Inferior parietal cortex (tissue), 1 donor: ENCODE results near the gene BTG3.
A peak's percentile ranks its signal among the peaks of the same experiment; 100 is the strongest.

Source experiments
- DNase-seq: peaks from one replicate; pipeline ENCODE4 v3.0.0-alpha.2; 2016; ENCODE audit errors: extremely low spot score

BTG3 gene

DNA sequence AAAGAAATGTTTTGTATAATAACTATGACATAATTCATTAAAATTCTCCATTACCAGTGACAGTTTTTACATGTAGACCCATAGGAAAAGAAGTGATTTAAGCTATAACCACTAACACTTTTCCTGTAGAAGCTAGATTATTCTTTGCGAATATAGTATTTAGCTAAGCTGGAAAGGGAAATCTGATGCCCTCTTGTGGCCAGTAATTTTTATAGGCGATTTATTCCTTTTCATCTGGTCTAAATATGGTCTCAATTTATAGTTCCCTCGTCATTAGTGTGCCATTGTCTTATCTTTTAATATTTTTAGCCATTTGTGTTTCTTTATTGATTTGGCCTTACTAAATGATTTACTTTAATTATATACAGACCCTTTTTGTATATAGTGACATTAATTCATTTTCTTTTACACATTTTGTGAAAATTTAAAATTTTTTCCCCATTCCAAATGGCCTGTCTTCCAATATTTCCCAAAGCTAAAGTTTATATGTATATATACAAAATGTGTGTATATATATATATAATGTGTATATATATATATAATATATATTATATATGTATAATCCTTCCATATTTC, 26.7 kb downstream of the BTG3 start:
- DNase-seq = peak; percentile 85

DNA sequence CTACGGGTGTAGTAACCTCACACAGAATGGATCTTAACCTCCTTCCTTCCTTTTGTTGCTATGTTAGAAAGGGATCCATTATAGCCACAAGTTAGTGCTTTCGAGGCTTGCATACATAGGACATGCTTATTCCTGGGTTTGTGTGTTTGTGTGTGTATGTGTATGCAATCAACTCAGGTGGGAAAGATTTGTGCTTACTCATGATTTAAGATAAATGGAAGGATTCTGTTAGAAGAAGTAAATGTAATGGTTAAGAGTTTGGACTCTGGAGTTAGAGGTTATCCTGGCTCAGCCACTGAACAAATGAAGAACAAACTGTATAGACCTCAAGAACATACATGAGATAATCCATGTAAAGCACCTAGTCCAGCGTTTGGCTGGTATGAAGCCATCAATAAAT, 28.8 kb downstream of the BTG3 start:
- no peak for DNase-seq

DNA sequence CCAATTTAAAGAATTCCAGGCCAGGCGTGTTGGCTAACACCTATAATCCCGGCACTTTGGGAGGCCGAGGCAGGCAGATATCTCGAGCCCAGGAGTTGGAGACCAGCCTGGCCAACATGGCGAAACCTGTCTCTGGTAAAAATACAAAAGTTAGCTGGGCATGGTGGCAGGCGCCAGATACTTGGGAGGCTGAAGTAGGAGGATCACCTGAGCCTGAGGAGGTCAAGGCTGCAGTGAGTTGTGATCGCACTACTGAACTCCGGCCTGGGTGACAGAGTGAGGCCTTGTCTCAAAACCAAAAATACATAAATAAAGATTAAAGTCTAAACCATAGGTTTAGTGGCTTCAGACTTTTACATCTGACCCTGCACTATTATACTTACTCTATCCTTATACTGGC, 32.4 kb downstream of the BTG3 start:
- DNase-seq = no peak

DNA sequence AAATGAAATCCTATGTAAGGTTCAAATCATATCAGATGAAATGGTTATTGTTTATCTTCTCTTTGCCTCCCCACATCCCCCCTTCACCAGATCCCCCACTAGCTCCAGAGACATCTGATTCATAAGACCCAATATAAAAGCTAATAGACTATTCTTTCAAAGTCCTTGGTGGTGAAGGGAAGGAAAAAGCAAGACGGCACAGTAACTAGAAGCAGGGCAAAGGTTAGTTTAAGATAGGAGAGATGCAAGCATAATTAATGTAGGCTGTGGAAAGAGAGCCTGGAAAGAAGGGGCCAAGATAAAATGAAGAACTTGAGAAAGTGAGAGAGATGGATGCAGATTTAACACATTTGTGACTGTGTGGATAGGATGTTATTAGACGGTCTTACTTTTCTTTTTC, 33.8 kb downstream of the BTG3 start:
- no peak for DNase-seq

DNA sequence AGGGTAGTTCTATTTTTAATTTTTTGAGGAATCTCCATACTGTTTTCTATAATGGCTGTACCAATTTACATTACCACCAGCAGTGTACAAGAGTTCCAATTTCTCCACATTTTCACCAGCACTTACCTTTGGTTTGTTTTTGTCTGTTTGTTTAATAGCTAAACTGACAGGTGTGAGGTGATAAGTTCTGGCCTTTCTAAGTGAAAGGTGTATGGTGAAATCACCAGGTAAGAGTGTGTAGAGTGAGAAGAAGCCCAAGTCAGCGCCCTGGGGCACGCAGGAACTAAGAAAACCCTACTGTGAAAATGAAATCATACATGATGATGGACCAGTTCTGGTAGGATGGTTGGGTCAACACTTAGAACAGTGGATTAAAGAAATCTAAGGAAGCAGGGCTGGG, 34.5 kb downstream of the BTG3 start:
- no peak for DNase-seq

DNA sequence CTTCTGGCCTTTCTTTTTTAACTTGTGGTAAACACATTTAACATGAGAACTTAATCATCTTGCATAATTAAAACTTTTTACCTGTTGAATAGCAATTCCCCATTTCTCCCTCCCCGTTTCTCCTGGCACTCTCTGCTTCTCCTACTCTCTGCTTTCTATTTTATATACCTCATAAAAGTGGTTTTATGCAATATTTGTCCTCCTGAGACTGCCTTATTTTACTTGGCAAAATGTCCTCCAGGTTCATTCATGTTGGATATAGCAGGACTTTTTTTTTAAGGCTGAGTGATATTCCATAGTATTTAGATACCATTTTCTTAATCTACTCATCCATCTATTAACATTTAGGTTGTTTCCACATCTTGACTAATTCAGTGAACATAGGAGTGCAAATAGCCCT, 35.0 kb downstream of the BTG3 start:
- no peak for DNase-seq

DNA sequence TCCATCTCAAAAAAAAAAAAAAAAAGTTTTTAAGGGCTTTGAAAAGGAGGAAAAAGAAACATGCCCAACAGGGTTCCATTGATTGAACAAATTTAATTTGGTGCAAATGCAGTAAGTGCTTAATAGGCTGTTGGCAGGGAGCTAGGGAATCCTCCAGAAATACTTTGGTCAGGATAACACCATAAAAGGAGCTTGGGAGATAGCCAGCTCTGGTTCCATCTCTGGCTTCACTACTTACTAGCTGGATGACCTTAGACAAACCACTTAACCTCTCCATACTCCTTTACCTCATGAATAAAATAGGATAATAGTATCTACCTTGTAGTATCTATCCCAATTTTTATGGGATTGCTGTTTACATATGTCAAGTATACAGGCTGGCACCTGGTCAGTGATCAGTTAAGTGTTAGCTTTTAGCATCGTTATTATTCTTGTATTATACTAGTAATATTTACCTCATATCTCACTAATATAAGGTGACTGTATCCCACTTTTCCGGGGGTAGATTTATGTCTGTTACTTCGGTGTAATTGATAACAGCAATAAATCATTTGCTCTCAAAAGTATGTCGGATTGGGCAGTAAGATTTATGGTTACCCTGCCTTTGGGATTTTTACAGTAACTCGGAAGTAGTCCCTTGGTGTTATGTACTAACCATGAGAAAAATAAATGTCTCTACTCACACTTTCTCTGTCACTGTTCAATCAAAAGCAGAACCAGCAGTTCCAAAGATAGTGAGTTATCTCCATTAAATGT, 36.4 kb downstream of the BTG3 start:
- DNase-seq = no peak

DNA sequence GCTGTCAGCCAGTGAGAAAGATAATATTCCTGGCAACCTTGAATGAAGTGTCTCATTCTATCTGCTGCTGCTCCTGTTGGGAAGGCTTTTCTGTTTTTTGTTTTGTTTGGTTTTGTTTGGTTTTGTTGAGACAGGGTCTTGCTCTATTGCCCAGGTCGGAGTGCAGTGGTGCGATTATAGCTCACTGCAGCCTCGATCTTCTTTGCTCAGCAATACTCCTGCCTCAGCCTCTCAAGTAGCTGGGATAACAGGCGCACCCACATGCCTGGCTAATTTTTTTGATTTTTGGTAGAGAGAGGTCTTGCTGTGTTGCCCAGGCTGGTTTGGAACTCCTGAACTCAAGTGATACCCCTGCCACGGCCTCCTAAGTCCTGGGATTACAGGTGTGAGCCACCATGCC, 37.6 kb downstream of the BTG3 start:
- DNase-seq = no peak

DNA sequence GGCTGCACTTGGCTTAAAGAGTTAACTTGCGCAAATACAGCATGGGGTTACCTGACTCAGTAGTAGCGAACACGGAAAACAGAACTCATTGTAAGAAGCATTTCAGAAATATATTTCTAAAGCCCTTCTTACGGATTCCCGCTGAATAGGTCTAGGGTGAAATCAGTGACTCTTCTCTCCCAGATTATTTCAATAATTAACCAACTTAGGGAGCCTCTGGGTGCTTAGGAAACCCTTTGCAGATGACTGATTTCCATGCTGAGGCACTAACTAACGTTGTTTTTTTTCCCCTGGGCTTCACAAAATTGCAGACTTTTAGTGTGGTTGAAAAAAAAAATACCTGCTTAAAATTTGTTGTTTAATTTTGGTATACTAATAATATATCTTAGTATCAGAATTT, 40.3 kb downstream of the BTG3 start:
- no peak for DNase-seq

DNA sequence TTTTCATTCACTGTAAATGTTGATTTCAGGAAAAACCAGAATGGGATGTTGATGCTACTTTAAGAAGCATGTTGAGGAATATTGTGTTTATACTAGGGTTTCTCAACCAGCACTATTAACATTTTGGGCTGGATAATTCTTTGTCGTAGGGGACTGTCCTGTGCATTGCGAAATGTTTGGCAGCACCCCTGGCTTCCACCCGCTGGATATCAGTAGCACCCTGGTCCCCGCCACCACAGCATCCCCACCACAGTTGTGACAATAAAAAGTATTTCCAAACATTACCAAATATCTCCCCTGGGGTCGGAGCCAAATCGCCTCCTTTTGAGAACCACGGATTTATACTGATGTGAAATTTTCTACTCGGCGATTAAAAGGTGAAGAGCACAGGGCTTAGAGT, 41.9 kb downstream of the BTG3 start:
- DNase-seq = no peak

DNA sequence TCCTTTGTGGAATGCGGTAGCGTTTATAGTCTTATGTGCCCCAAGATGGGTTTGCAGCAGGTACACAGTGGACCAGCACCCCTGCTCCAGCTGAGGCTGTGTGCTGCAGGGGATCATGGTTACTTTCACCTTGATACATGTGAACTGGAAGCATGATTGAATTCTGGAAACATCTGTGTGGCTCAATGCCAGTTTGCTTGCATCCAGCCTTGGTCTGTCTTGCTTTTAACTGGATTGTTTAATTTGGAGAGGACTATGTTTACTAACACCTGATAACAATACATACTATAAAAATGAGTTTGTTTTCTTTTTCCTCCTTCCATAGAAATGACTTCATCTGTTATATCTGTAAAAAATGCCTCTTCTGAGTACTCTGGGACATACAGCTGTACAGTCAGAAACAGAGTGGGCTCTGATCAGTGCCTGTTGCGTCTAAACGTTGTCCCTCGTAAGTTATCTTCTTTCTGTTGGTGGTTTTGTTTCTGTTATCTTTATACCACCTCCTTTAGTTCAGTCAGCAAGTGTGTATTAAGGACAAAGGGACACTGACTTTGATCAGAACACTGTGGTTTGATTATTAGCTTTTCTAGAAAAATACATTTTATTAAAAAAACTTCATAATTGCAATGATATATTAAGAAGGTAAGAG, 52.2 kb downstream of the BTG3 start:
- no peak for DNase-seq

DNA sequence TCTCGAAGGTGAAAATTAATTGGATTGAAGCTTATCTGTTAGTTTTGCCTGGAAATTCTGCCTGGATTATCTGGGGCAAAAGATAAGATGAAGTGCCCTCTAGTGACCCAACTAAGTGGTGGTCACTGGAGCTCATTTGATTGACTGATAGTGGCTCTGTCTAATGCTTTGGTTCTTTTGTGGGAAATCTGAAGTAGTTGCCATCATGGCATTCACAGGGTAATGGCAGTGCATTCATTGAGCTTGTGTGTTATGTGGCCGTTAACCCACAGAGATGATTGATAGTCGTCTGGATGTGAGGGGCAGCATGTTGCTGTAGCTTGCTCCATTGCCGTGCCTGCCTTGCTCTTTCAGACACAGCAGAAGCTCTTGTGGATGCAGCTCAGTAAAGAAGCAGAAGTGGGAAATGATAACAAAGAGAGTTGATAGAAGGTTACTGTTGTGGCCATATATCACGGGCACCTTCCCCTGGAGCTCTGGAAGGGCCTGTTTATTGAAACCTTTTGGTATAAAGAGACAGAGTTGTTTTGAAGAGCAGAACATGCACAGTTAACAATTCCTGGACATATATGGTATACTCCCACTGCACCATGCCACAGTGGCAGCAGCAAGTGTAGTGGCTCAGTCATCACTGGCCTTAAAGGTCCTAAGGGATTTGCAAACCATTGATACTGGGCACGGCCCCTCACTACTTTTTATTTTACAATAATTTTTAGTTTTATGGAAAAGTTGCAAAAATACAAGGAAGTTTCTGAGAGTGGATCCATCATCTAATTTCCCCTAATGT, 57.8 kb downstream of the BTG3 start:
- DNase-seq = peak; percentile 73

DNA sequence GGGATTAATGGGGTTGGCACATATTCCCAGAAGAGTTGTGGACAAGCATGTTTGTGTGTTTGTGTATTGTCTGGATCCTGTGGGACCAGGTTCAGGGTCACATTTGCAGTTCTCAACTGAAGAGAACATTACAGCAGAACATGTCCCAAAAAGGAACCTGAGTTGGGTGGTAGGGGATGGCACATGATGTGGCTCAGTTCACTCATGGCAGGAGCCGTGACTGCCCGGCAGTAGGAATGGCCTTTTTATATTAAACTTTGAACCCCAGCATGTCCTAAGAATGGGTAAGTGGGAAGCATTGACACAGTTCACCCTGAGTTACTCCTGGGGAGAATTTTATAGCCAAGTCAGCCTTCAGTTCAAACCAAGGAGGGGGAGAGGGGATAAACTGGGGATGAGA, 58.6 kb downstream of the BTG3 start:
- no peak for DNase-seq

DNA sequence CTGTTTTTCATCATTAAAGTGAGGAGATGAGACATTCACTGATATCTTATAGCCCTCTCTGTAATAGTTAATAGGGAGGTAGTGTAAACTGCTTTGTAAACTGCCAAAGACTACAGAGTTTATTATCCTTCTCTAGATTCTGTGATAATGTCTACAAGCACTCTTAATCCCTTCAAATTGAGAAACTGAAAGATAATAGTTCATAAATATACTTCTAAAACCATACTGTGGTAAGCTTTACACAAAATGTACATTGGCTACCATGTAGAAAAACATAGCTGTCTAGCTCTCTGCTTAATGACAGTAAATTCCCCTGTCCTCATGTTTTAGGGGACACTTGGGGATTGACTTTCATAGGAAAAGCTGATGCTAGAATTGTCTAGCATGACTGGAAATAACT, 60.3 kb downstream of the BTG3 start:
- DNase-seq = no peak

DNA sequence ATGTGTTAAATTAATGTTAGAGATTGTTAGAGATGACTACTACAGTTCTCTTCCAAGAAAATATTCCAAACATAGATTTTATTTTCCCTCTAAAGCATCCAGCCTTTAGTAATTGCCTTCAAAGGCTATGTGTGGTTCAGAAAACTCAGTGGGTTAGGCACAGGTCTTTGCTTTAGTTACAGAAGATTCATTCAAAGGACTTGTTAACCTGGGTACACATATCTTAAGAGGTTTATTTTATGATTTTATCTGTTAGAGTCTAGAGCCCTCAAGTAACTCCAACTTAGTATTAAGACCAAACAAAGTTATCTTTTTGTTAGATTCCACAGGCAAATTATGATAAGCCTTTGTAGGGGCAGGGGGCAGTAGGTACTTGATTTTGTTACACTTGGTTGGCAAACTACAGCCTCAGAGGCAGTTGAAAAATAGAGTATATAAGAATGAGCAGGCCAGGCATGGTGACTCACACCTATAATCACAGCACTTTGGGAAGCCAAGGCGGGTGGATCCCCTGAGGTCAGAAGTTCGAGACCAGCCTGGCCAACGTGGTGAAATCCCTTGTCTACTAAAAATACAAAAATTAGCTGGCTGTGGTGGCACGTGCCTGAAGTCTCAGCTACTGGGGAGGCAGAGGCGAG, 61.9 kb downstream of the BTG3 start:
- no peak for DNase-seq

DNA sequence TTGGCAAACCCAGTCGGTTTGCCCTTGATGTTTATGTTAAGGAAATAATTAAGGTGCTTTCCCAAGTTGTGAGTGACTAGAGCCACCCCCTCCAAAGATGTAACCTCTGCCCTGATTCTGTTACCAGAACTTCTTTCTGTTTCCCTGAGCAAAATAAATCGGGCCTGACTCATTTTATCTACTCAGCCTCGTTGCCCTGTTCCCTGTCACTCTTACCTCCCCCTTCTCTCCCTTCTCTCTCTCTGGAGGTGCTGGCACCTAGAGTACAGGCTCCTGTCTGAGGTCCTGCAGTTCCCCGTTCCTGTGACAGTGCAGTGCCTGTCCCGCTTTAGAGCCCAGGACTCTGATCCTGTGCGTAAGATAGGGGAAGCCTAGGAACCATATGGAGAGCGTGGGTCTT, 64.4 kb downstream of the BTG3 start:
- no peak for DNase-seq

DNA sequence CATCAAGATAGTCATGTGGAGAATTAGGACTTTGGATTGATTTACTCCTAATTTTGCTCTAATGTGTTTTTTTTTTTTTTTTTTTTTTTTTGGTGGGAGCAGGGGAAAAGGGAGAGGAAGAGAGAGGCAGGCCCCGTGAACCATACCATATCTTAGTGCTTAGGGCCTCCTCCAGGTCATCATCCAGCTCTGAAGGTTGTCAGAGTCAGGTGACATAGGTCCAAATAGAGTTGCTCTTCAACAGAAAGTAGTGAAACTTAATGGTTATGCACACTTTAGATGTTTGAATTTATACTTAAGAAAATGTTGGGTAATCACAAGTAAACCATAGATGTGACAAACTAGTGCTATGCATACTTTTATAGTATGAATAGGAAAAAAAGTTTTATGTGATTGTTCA, 67.7 kb downstream of the BTG3 start:
- DNase-seq = no peak
